GM23338 (cell line): ENCODE measurements around the gene IDH3B. TPM values are rescaled to one million over a fixed set of nuclear protein-coding genes. Genes with fewer than 3 reads are reported as not detected.
"Not testable (repeated sequence)": the region's sequence is repeated elsewhere in the genome, so short reads cannot be mapped to it uniquely, and the experiment has no call there.

ENCODE experiments used
- ATAC-seq: fragments of 200-7000 bp; cut with Tn5 transposase; 3 replicates; pipeline ENCODE4 v1.9.1; 2020
- DNase-seq: peaks from one replicate; pipeline ENCODE4 v3.0.0-alpha.2; 2015; ENCODE audit warnings: low spot score
- H2AFZ ChIP-seq: fragments of 200-600 bp; sonication (generic); 2 replicates; pipeline ENCODE4 v1.8.0; 2016; ENCODE audit warnings: antibody characterized with exemption, mild to moderate bottlenecking, moderate library complexity
- H3F3A ChIP-seq: fragments of 200-600 bp; sonication (generic); replicated peaks from 2 replicates; pipeline ENCODE4 v1.8.0; 2017; ENCODE audit warnings: antibody characterized with exemption, mixed run types, low read depth
- H3K27ac ChIP-seq: fragments of 200-600 bp; sonication (generic); 2 replicates; pipeline ENCODE4 v1.6.1; 2016; ENCODE audit warnings: low read depth
- H3K27me3 ChIP-seq: fragments of 200-600 bp; sonication (generic); 2 replicates; pipeline ENCODE4 v1.8.0; 2016; ENCODE audit warnings: mild to moderate bottlenecking, mixed run types, moderate library complexity; ENCODE audit not compliant: insufficient read depth
- H3K36me3 ChIP-seq: fragments of 200-600 bp; sonication (generic); 2 replicates; pipeline ENCODE4 v1.8.0; 2016; ENCODE audit warnings: mild to moderate bottlenecking; ENCODE audit not compliant: insufficient read depth
- H3K4me1 ChIP-seq: fragments of 200-600 bp; sonication (generic); 2 replicates; pipeline ENCODE4 v1.8.0; 2016; ENCODE audit warnings: mild to moderate bottlenecking, moderate library complexity; ENCODE audit not compliant: insufficient read depth
- H3K4me2 ChIP-seq: fragments of 200-600 bp; sonication (generic); 2 replicates; pipeline ENCODE4 v1.7.1; 2017; ENCODE audit warnings: mixed run types
- H3K4me3 ChIP-seq: fragments of 200-600 bp; sonication (generic); 2 replicates; pipeline ENCODE4 v1.6.1; 2016; ENCODE audit warnings: mixed run types
- H3K79me2 ChIP-seq: fragments of 200-600 bp; sonication (generic); replicated peaks from 2 replicates; pipeline ENCODE4 v1.8.0; 2017; ENCODE audit warnings: mild to moderate bottlenecking; ENCODE audit not compliant: insufficient read depth
- H3K9me2 ChIP-seq: fragments of 200-600 bp; sonication (generic); 2 replicates; pipeline ENCODE4 v1.8.0; 2017; ENCODE audit not compliant: insufficient read depth
- H4K20me1 ChIP-seq: fragments of 200-600 bp; sonication (generic); replicated peaks from 2 replicates; pipeline ENCODE4 v1.8.0; 2017; ENCODE audit warnings: mild to moderate bottlenecking; ENCODE audit not compliant: insufficient read depth
- H3K27ac Mint-ChIP-seq: 2 replicates; pipeline ENCODE4 v1.8.0; 2020; ENCODE audit warnings: inconsistent platforms, mild to moderate bottlenecking, moderate library complexity, mixed read lengths
- H3K27me3 Mint-ChIP-seq: 3 replicates; pipeline ENCODE4 v1.8.0; 2022; ENCODE audit warnings: low read depth, mild to moderate bottlenecking, moderate library complexity, mixed read lengths, inconsistent platforms; ENCODE audit not compliant: insufficient read depth, poor library complexity
- H3K36me3 Mint-ChIP-seq: 3 replicates; pipeline ENCODE4 v1.8.0; 2021; ENCODE audit warnings: low read depth, mild to moderate bottlenecking, inconsistent platforms, moderate library complexity, mixed read lengths
- H3K4me1 Mint-ChIP-seq: 3 replicates; pipeline ENCODE4 v1.8.0; 2020; ENCODE audit warnings: mild to moderate bottlenecking, inconsistent platforms, mixed read lengths
- H3K4me3 Mint-ChIP-seq: 3 replicates; pipeline ENCODE4 v1.8.0; 2021; ENCODE audit warnings: moderate library complexity, mild to moderate bottlenecking, inconsistent platforms, mixed read lengths
- H3K9me3 Mint-ChIP-seq: 3 replicates; pipeline ENCODE4 v1.8.0; 2020; ENCODE audit warnings: moderate library complexity, mild to moderate bottlenecking, inconsistent platforms, mixed read lengths
- EZH2 ChIP-seq: fragments of 200-600 bp; sonication (generic); IDR thresholded peaks from one replicate; pipeline ENCODE4 v1.8.0; 2017; ENCODE audit warnings: antibody characterized with exemption, mild to moderate bottlenecking, low read depth; ENCODE audit not compliant: unreplicated experiment
- JUNB ChIP-seq: IDR thresholded peaks from one replicate; pipeline ENCODE4 v1.6.1; 2016; ENCODE audit warnings: antibody characterized with exemption; ENCODE audit not compliant: unreplicated experiment
- POLR2AphosphoS5 ChIP-seq: IDR thresholded peaks from 2 replicates; pipeline ENCODE4 v1.6.1; 2016; ENCODE audit warnings: antibody characterized with exemption, low read depth
- STAT1 ChIP-seq: IDR thresholded peaks from one replicate; pipeline ENCODE4 v1.6.1; 2016; ENCODE audit warnings: antibody characterized with exemption; ENCODE audit not compliant: unreplicated experiment
- ZNF114 ChIP-seq: fragments of 250-450 bp; sonication (Bioruptor Pico); IDR thresholded peaks from 2 replicates; pipeline ENCODE4 v1.5.0; 2020; ENCODE audit warnings: mild to moderate bottlenecking, moderate library complexity
- polyA plus RNA-seq: library from polyadenylated mRNA; unstranded; fragments of >200 nt; fragmentation: Nextera tagmentation; extraction: Ambion mirVana; gene quantifications from 2 replicates; pipeline ENCODE4 v1.2.1, GENCODE V29; 2016
- total RNA-seq: library from RNA; depleted of rRNA; stranded (reverse); fragments of >200 nt; shearing (Covaris generic); gene quantifications from 2 replicates; pipeline ENCODE4 v1.2.3, GENCODE V29; 2014
- TF ChIP-seq, protein P1 (sequence below): IDR thresholded peaks from one replicate; pipeline ENCODE4 v1.6.1; 2018; ENCODE audit warnings: antibody characterized with exemption; ENCODE audit not compliant: unreplicated experiment
- TF ChIP-seq, protein P2 (sequence below): IDR thresholded peaks from 2 replicates; pipeline ENCODE4 v1.6.1; 2016; ENCODE audit warnings: antibody characterized with exemption

Gene IDH3B
- total and polyA plus RNA-seq, 2 experiments from 2014 or later, result 87.1 to 126 TPM

DNA sequence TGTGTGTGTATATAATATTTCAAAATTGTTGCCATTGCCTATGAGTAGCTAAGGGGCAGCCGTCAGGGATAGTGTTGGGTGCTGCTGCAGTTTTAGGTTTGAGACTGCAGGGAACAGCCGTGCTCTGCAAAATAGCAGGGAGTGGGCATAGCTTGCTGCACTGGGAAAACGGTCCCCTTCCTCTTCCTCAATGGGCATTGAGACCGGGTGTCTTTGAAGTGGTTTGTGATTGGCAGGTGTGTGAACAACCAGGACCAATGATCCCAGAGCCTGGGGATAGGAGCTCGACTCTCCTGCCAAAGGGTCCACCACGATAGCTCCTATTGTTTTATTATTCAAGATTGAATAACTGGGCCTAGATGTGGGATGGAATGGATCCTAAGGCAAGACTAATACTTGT, 23.5 kb upstream of the IDH3B start (continued):
- TF ChIP-seq JUNB (no peak), EZH2 (no peak), ZNF114 (CRISPR knock-in tag) (no peak), STAT1 (no peak), POLR2AphosphoS5 (no peak)
- TF ChIP-seq, protein P1, sequence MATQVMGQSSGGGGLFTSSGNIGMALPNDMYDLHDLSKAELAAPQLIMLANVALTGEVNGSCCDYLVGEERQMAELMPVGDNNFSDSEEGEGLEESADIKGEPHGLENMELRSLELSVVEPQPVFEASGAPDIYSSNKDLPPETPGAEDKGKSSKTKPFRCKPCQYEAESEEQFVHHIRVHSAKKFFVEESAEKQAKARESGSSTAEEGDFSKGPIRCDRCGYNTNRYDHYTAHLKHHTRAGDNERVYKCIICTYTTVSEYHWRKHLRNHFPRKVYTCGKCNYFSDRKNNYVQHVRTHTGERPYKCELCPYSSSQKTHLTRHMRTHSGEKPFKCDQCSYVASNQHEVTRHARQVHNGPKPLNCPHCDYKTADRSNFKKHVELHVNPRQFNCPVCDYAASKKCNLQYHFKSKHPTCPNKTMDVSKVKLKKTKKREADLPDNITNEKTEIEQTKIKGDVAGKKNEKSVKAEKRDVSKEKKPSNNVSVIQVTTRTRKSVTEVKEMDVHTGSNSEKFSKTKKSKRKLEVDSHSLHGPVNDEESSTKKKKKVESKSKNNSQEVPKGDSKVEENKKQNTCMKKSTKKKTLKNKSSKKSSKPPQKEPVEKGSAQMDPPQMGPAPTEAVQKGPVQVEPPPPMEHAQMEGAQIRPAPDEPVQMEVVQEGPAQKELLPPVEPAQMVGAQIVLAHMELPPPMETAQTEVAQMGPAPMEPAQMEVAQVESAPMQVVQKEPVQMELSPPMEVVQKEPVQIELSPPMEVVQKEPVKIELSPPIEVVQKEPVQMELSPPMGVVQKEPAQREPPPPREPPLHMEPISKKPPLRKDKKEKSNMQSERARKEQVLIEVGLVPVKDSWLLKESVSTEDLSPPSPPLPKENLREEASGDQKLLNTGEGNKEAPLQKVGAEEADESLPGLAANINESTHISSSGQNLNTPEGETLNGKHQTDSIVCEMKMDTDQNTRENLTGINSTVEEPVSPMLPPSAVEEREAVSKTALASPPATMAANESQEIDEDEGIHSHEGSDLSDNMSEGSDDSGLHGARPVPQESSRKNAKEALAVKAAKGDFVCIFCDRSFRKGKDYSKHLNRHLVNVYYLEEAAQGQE, result no peak
- TF ChIP-seq, protein P2, sequence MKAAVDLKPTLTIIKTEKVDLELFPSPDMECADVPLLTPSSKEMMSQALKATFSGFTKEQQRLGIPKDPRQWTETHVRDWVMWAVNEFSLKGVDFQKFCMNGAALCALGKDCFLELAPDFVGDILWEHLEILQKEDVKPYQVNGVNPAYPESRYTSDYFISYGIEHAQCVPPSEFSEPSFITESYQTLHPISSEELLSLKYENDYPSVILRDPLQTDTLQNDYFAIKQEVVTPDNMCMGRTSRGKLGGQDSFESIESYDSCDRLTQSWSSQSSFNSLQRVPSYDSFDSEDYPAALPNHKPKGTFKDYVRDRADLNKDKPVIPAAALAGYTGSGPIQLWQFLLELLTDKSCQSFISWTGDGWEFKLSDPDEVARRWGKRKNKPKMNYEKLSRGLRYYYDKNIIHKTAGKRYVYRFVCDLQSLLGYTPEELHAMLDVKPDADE, result no peak

DNA sequence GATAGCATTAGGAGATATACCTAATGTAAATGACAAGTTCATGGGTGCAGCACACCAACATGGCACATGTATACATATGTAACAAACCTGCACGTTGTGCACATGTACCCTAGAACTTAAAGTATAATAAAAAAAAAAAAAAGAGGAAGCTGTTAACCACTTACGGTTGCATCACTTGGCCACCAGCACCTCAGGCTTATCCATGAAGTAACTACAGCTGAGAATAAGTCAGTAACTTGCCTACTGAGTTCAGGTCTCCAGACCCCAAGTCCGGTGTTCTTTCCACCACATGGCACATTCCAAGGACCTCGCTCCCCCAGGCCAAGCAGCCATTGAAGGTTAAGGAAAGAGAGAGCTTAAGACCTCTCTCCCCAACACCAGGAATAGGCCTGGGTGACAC, 20.8 kb upstream of the IDH3B start:
- not testable (repeated sequence) for H3K4me2 ChIP-seq, H3K27ac Mint-ChIP-seq, H3K9me3 Mint-ChIP-seq, H3K27ac ChIP-seq, H2AFZ ChIP-seq, H3K79me2 ChIP-seq, DNase-seq, ATAC-seq, H4K20me1 ChIP-seq, H3K4me3 Mint-ChIP-seq, H3F3A ChIP-seq, H3K9me2 ChIP-seq, H3K36me3 Mint-ChIP-seq, H3K4me3 ChIP-seq, H3K36me3 ChIP-seq, H3K4me1 Mint-ChIP-seq
- Histone ChIP-seq H3K27me3 (peaks cover 50% of the 10 kb centered on the region), H3K4me1 (peaks cover 10% of the 10 kb centered on the region; the same call in 1 of the 2 replicates)
- H3K27me3 Mint-ChIP-seq, result peaks cover 30% of the 10 kb centered on the region

DNA sequence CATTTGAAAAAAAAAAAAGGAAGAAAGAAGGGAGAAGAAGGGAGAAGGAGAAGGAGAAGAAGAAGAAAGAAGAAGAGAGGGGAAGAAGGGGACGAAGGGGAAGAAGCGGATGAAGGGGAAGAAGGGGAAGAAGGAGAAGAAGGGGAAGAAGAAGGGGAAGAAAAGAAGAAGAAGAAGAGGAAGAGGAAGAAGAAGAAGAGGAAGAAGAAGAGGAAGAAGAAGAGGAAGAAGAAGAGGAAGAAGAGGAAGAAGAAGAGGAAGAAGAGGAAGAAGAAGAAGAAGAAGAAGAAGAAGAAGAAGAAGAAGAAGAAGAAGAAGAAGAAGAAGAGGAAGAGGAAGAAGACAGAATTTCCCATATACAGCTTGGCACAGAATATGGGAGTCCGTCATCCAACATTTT, 18.0 kb upstream of the IDH3B start:
- not testable (repeated sequence) for H3K4me1 ChIP-seq, H3K4me3 ChIP-seq, H3K9me2 ChIP-seq, H3K27me3 Mint-ChIP-seq, H3K4me3 Mint-ChIP-seq, H3K27ac ChIP-seq, H3K36me3 ChIP-seq, H4K20me1 ChIP-seq, H3K79me2 ChIP-seq, H2AFZ ChIP-seq, H3K4me2 ChIP-seq, DNase-seq, ATAC-seq, H3K4me1 Mint-ChIP-seq, H3K36me3 Mint-ChIP-seq, H3F3A ChIP-seq, H3K27ac Mint-ChIP-seq, H3K9me3 Mint-ChIP-seq
- H3K27me3 ChIP-seq, result peaks cover 27% of the 10 kb centered on the region
